ENCODE measurements around the gene PCSK7.

PCSK7 gene

GRCh38 chr11:117181586-117182550 is 50.0 kb downstream of the PCSK7 start:
- no peak for FAIRE-seq

GRCh38 chr11:117180661-117181585 is 51.0 kb downstream of the PCSK7 start:
- peak; percentile 21 for FAIRE-seq

GRCh38 chr11:117180020-117180419 is 51.9 kb downstream of the PCSK7 start:
- FAIRE-seq = no peak

- FAIRE-seq = no peak
Observed at GRCh38 chr11:117179048-117179999, 52.5 kb downstream of the PCSK7 start.

- peak; percentile 98 for FAIRE-seq
Observed at GRCh38 chr11:117178210-117179034, 53.5 kb downstream of the PCSK7 start, which contains the start of gene SIDT2. TSS of gene SIDT2 (plus strand) at chr11:117178743. CDS start at chr11:117179264, 521 bp downstream.

- FAIRE-seq = no peak
Observed at GRCh38 chr11:117177534-117178209, 54.2 kb downstream of the PCSK7 start.

GRCh38 chr11:117176186-117176585 is 55.7 kb downstream of the PCSK7 start:
- no peak for FAIRE-seq

- no peak for FAIRE-seq
Observed at GRCh38 chr11:117175781-117176180, 56.1 kb downstream of the PCSK7 start.

GRCh38 chr11:117175104-117175503 is 56.8 kb downstream of the PCSK7 start:
- FAIRE-seq = no peak

GRCh38 chr11:117172724-117173421 is 59.0 kb downstream of the PCSK7 start:
- FAIRE-seq = no peak

- no peak for FAIRE-seq
Observed at GRCh38 chr11:117171404-117172061, 60.3 kb downstream of the PCSK7 start.

GRCh38 chr11:117171007-117171403 is 60.9 kb downstream of the PCSK7 start:
- FAIRE-seq = no peak

- no peak for FAIRE-seq
Observed at GRCh38 chr11:117170210-117170609, 61.7 kb downstream of the PCSK7 start.

GRCh38 chr11:117169736-117170135 is 62.1 kb downstream of the PCSK7 start:
- FAIRE-seq = no peak

- FAIRE-seq = no peak
Observed at GRCh38 chr11:117166491-117166890, 65.4 kb downstream of the PCSK7 start.

- FAIRE-seq = no peak
Observed at GRCh38 chr11:117160826-117161225, 71.0 kb downstream of the PCSK7 start.

GRCh38 chr11:117159892-117160291 is 72.0 kb downstream of the PCSK7 start:
- FAIRE-seq = no peak

GRCh38 chr11:117157507-117157906 is 74.4 kb downstream of the PCSK7 start:
- FAIRE-seq = no peak

- no peak for FAIRE-seq
Observed at GRCh38 chr11:117154468-117154867, 77.4 kb downstream of the PCSK7 start.
